HEK293 (cell line): Measurements from ENCODE around the gene STK10.

ENCODE experiments used
- MZF1 ChIP-seq: fragments of 450-650 bp; formaldehyde crosslinking; IDR thresholded peaks from 2 replicates; pipeline ENCODE4 v1.5.1; 2017; ENCODE audit warnings: missing biosample characterization, missing genetic modification characterization, borderline replicate concordance
- YY1 ChIP-seq: fragments of 450-650 bp; formaldehyde crosslinking; IDR thresholded peaks from 2 replicates; pipeline ENCODE4 v1.5.1; 2018; ENCODE audit warnings: missing biosample characterization, missing genetic modification characterization
- ZBTB10 ChIP-seq: fragments of 450-650 bp; formaldehyde crosslinking; IDR thresholded peaks from 2 replicates; pipeline ENCODE4 v1.5.1; 2016; ENCODE audit warnings: missing biosample characterization, missing genetic modification characterization
- ZNF362 ChIP-seq: fragments of 450-650 bp; formaldehyde crosslinking; IDR thresholded peaks from 2 replicates; pipeline ENCODE4 v1.5.1; 2016; ENCODE audit warnings: missing biosample characterization, missing genetic modification characterization
- ZNF473 ChIP-seq: fragments of 450-650 bp; formaldehyde crosslinking; IDR thresholded peaks from 2 replicates; pipeline ENCODE4 v1.5.1; 2017; ENCODE audit warnings: missing biosample characterization, missing genetic modification characterization
- TF ChIP-seq, protein P1 (sequence below): fragments of 450-650 bp; formaldehyde crosslinking; IDR thresholded peaks from 2 replicates; pipeline ENCODE4 v1.5.1; 2016; ENCODE audit warnings: missing biosample characterization, missing genetic modification characterization
- TF ChIP-seq, protein P2 (sequence below): fragments of 450-650 bp; formaldehyde crosslinking; IDR thresholded peaks from 2 replicates; pipeline ENCODE4 v1.5.1; 2016; ENCODE audit warnings: missing biosample characterization, missing genetic modification characterization

- TF ChIP-seq ZBTB10 (tag by site-specific recombination) (no peak), MZF1 (tag by site-specific recombination) (no peak), ZNF473 (no peak), ZNF362 (tag by site-specific recombination) (no peak), YY1 (no peak)
- TF ChIP-seq, protein P1, sequence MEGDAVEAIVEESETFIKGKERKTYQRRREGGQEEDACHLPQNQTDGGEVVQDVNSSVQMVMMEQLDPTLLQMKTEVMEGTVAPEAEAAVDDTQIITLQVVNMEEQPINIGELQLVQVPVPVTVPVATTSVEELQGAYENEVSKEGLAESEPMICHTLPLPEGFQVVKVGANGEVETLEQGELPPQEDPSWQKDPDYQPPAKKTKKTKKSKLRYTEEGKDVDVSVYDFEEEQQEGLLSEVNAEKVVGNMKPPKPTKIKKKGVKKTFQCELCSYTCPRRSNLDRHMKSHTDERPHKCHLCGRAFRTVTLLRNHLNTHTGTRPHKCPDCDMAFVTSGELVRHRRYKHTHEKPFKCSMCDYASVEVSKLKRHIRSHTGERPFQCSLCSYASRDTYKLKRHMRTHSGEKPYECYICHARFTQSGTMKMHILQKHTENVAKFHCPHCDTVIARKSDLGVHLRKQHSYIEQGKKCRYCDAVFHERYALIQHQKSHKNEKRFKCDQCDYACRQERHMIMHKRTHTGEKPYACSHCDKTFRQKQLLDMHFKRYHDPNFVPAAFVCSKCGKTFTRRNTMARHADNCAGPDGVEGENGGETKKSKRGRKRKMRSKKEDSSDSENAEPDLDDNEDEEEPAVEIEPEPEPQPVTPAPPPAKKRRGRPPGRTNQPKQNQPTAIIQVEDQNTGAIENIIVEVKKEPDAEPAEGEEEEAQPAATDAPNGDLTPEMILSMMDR (tag by site-specific recombination), result no peak
- TF ChIP-seq, protein P2, sequence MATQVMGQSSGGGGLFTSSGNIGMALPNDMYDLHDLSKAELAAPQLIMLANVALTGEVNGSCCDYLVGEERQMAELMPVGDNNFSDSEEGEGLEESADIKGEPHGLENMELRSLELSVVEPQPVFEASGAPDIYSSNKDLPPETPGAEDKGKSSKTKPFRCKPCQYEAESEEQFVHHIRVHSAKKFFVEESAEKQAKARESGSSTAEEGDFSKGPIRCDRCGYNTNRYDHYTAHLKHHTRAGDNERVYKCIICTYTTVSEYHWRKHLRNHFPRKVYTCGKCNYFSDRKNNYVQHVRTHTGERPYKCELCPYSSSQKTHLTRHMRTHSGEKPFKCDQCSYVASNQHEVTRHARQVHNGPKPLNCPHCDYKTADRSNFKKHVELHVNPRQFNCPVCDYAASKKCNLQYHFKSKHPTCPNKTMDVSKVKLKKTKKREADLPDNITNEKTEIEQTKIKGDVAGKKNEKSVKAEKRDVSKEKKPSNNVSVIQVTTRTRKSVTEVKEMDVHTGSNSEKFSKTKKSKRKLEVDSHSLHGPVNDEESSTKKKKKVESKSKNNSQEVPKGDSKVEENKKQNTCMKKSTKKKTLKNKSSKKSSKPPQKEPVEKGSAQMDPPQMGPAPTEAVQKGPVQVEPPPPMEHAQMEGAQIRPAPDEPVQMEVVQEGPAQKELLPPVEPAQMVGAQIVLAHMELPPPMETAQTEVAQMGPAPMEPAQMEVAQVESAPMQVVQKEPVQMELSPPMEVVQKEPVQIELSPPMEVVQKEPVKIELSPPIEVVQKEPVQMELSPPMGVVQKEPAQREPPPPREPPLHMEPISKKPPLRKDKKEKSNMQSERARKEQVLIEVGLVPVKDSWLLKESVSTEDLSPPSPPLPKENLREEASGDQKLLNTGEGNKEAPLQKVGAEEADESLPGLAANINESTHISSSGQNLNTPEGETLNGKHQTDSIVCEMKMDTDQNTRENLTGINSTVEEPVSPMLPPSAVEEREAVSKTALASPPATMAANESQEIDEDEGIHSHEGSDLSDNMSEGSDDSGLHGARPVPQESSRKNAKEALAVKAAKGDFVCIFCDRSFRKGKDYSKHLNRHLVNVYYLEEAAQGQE (tag by site-specific recombination), result no peak
Observed at GRCh38 chr5:172104021-172104420, 84.0 kb downstream of the STK10 start.
